Fibroblast of villous mesenchyme (primary cell): Measurements from ENCODE around the gene HMCN2. TPM values are rescaled to one million over a fixed set of nuclear protein-coding genes. Genes with fewer than 3 reads are reported as not detected.
"Not testable (repeated sequence)": the region's sequence is repeated elsewhere in the genome, so short reads cannot be mapped to it uniquely, and the experiment has no call there.

Experiments
- DNase-seq: peaks from one replicate; pipeline ENCODE4 v3.0.0-alpha.2; 2010; ENCODE audit warnings: low read depth
- H3K4me3 ChIP-seq: 2 replicates; pipeline ENCODE4 v1.5.1; 2011; ENCODE audit warnings: low read depth, mild to moderate bottlenecking, low read length
- total RNA-seq: library from RNA; depleted of rRNA; stranded (reverse); fragments of >200 nt; gene quantifications from 2 replicates; pipeline ENCODE4 v1.2.3, GENCODE V29; 2012
- TF ChIP-seq, protein P1 (sequence below): IDR thresholded peaks from 2 replicates; pipeline ENCODE4 v1.5.1; 2012; ENCODE audit warnings: low read depth, mild to moderate bottlenecking, low read length; ENCODE audit not compliant: insufficient read depth

Gene HMCN2
- total RNA-seq, 1 donor: not detected

- no peak for DNase-seq
- H3K4me3 ChIP-seq: no peak overlapping the region
- TF ChIP-seq, protein P1, sequence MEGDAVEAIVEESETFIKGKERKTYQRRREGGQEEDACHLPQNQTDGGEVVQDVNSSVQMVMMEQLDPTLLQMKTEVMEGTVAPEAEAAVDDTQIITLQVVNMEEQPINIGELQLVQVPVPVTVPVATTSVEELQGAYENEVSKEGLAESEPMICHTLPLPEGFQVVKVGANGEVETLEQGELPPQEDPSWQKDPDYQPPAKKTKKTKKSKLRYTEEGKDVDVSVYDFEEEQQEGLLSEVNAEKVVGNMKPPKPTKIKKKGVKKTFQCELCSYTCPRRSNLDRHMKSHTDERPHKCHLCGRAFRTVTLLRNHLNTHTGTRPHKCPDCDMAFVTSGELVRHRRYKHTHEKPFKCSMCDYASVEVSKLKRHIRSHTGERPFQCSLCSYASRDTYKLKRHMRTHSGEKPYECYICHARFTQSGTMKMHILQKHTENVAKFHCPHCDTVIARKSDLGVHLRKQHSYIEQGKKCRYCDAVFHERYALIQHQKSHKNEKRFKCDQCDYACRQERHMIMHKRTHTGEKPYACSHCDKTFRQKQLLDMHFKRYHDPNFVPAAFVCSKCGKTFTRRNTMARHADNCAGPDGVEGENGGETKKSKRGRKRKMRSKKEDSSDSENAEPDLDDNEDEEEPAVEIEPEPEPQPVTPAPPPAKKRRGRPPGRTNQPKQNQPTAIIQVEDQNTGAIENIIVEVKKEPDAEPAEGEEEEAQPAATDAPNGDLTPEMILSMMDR: no peak
These were observed 73.7 kb downstream of the HMCN2 start for GRCh38 chr9:130339306-130339705.

DNA sequence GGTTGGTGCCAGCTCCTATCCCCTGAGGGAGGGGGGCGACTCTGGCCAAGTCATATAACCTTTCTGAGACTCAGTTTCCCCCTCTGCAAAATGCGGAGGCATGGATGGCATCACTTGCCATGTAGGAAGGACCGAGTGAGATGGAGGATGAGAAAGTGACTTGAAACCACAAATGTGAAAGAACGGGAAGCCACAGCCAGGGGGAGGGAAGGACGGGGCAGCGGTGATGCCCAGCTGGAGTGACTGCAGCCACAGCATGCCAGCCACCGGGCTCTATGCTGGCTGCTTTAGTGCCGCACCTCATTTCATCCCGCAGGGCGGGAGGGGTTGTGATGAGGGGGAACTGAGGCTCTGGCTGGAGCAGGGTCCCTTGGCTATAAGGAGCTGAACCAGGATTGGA, 74.5 kb downstream of the HMCN2 start:
- DNase-seq: no peak
- H3K4me3 ChIP-seq: no peak overlapping the region
- TF ChIP-seq, protein P1: no peak

GRCh38 chr9:130340557-130340956, 75.0 kb downstream of the HMCN2 start:
- DNase-seq, H3K4me3 ChIP-seq: not testable (repeated sequence)

DNA sequence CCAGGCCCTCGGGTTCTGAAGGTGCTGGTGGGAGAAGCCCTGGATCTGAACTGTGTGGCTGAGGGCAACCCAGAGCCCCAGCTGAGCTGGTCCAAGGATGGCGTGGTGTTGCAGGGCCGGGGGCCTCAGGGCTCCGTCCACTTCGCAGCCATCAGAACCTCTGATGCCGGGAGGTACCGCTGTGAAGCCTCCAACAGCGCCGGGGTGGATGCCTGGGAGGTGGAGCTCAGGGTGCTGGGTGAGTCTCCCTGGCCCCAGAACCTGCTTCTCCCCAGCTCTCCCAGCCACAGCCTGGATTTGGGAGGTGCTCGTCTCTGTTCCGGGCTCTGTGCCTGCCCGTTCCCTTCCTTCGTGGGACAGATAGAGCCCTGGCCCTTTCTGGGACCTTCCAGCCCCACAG, 75.6 kb downstream of the HMCN2 start:
- TF ChIP-seq, protein P1: no peak
- DNase-seq: no peak
- no peak overlapping the region for H3K4me3 ChIP-seq

DNA sequence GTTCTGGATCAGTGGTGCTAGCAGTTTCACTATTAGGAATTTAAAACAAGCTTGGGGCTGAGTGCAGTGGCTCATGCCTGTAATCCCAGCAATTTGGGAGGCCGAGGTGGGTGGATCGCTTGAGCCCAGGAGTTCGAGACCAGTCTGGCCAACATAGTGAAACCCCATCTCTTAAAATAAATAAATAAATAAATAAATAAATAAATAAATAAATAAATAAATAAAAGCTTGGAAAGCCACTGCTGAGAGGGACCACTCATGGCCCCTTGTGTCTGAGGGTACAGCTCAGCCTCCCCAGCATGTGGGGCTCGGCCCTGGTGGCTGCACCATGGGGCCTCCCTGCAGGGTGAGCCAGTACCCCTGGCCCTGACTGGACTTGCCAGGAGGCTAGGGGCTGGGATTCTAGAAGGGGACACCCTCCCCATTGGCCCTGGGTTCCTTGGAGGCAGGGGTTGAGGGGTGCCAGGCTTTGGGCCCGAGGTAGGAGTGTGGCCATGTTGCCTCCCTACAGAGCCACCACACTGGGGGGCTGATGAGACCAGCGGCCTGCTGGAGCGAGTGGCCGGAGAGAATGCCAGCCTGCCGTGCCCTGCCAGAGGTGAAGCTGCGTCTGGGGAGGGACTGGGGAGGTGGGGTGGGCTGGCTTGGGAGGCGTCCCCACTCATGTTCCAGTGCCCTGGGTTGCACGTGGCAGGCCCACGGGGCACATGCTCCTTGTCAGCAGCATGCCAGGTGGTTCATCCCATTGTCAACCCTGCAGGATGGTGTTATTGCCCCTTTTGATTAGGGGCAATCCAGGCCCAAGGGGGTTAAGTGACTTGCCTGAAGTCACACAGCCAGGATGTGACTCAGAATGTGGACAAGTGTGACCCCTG, 76.5 kb downstream of the HMCN2 start:
- TF ChIP-seq, protein P1: no peak
- no peak for DNase-seq
- no peak overlapping the region for H3K4me3 ChIP-seq

DNA sequence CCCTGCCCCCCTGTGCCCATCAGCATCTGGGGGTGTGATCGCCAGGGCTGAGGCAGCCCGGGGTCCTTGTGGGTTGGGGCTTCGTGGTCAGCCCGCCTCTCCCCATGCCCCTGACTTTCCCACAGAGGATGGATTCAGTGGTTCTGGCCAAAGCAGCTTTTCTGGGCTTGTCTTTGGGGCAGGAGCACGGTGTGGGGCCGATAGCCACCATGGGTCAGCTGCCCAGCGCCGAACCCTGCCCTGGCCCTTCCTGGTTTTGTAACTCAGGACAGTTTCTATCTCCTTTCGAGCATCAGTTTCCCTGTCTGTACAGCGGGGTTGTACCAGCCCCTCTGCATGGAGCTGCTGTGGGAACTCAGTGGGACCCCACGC, 77.1 kb downstream of the HMCN2 start:
- DNase-seq: no peak
- TF ChIP-seq, protein P1: no peak
- H3K4me3 ChIP-seq: no peak overlapping the region

DNA sequence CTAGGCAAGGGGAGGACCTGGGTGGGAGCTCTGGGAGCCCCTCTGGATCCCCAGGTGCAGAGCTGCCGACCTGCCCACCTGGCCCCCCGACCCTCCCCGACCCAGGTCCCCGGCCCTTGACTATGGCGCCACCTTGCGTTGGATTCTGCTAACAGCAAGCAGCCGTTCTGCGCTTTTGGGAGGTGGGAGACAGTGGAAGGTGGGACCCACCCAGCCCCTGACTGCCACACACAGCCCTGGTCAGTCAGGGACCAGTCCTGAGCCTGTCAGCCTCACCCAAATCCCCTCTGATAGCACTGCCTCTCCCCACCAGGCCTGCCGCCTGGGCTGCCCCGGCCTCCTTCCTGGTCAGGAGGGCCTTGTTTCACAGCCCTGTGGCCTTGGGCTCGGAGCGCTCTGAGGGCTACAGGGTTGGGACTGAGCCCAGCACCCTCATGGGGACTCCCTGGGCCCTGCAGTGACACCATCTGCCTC, 77.9 kb downstream of the HMCN2 start:
- TF ChIP-seq, protein P1: peak; percentile 82
- no peak overlapping the region for H3K4me3 ChIP-seq
- DNase-seq: no peak
